PC-9 (cell line): ENCODE data around the gene AHCYL2. TPM values are rescaled to one million over a fixed set of nuclear protein-coding genes. Genes with fewer than 3 reads are reported as not detected.
A peak's percentile ranks its signal among the peaks of the same experiment; 100 is the strongest.

Experiments
- BruUV-seq: library from RNA; stranded (reverse); fragments of 400-500 nt; replicated peaks from 2 replicates; lab custom pipeline; 2021; lab: Mats Ljungman, UMichigan
- CTCF ChIA-PET: fragments of 300-600 bp; sonication (Branson Sonifier 250); formaldehyde crosslinking; loops from one replicate; lab custom pipeline; 2022; ENCODE audit warnings: antibody characterized with exemption; lab: Charles Lee
- POLR2A ChIA-PET: fragments of 300-600 bp; sonication (Branson Sonifier 250); formaldehyde crosslinking; loops from one replicate; lab custom pipeline; 2022; ENCODE audit warnings: antibody characterized with exemption; ENCODE audit not compliant: unreplicated experiment; lab: Charles Lee
- DNase-seq, 2 experiments: peaks; one replicate each; pipeline versions ENCODE4 v3.0.0 to v3.0.0-alpha.2; 2015 to 2022; ENCODE audit warnings: mixed read lengths in 1 of 2
- H2AFZ ChIP-seq: fragments of 200-600 bp; sonication (generic); 2 replicates; pipeline ENCODE4 v1.8.1; 2017; ENCODE audit warnings: antibody characterized with exemption
- H3F3A ChIP-seq: fragments of 200-600 bp; sonication (generic); 2 replicates; pipeline ENCODE4 v1.8.1; 2017; ENCODE audit warnings: antibody characterized with exemption, mild to moderate bottlenecking, low read depth; ENCODE audit not compliant: insufficient read depth
- H3K27ac ChIP-seq: fragments of 200-600 bp; sonication (generic); 2 replicates; pipeline ENCODE4 v1.6.1; 2016; ENCODE audit warnings: mixed run types
- H3K27me3 ChIP-seq: fragments of 200-600 bp; sonication (generic); 2 replicates; pipeline ENCODE4 v1.6.1; 2016; ENCODE audit warnings: low read depth, mixed run types; ENCODE audit not compliant: insufficient read depth
- H3K36me3 ChIP-seq: fragments of 200-600 bp; sonication (generic); 2 replicates; pipeline ENCODE4 v1.6.1; 2016; ENCODE audit warnings: low read depth, mixed run types
- H3K4me1 ChIP-seq: fragments of 200-600 bp; sonication (generic); replicated peaks from 2 replicates; pipeline ENCODE4 v1.6.1; 2016; ENCODE audit warnings: mixed run types; ENCODE audit not compliant: insufficient read depth
- H3K4me2 ChIP-seq: fragments of 200-600 bp; sonication (generic); 2 replicates; pipeline ENCODE4 v1.6.1; 2017; ENCODE audit warnings: mixed run types
- H3K4me3 ChIP-seq: fragments of 200-600 bp; sonication (generic); 2 replicates; pipeline ENCODE4 v1.6.1; 2016; ENCODE audit warnings: mixed run types
- H3K79me2 ChIP-seq: fragments of 200-600 bp; sonication (generic); 2 replicates; pipeline ENCODE4 v1.6.1; 2017; ENCODE audit warnings: low read depth, mixed run types
- H3K9me2 ChIP-seq: fragments of 200-600 bp; sonication (generic); 2 replicates; pipeline ENCODE4 v1.8.1; 2017; ENCODE audit warnings: mild to moderate bottlenecking; ENCODE audit not compliant: insufficient read depth
- H3K9me3 ChIP-seq: fragments of 200-600 bp; sonication (generic); 2 replicates; pipeline ENCODE4 v1.8.1; 2016; ENCODE audit warnings: low read depth; ENCODE audit not compliant: insufficient read depth
- H4K20me1 ChIP-seq: fragments of 200-600 bp; sonication (generic); 2 replicates; pipeline ENCODE4 v1.8.1; 2017; ENCODE audit not compliant: insufficient read depth
- EZH2 ChIP-seq: fragments of 200-600 bp; sonication (generic); IDR thresholded peaks from 2 replicates; pipeline ENCODE4 v1.8.0; 2017; ENCODE audit warnings: antibody characterized with exemption, low read depth
- intact Hi-C: fragments of 100-400 bp; cut with micrococcal nuclease; formaldehyde crosslinking; loops from one replicate; pipeline ENCODE4 v1.10.0; 2022; ENCODE audit not compliant: unreplicated experiment
- total RNA-seq: library from RNA; stranded (reverse); gene quantifications from 2 replicates; pipeline ENCODE4 v1.2.3, GENCODE V29; 2021
- TF ChIP-seq, protein P1 (sequence below): fragments of 200-600 bp; sonication (generic); conservative IDR thresholded peaks from 2 replicates; pipeline ENCODE4 v1.6.1; 2017; ENCODE audit warnings: mixed run types, antibody characterized with exemption, mild to moderate bottlenecking, moderate library complexity

AHCYL2 gene
- total RNA-seq, 1 experiment from 2014 or later = 15.7 TPM

- TF ChIP-seq EZH2 = no peak
- TF ChIP-seq, protein P1, sequence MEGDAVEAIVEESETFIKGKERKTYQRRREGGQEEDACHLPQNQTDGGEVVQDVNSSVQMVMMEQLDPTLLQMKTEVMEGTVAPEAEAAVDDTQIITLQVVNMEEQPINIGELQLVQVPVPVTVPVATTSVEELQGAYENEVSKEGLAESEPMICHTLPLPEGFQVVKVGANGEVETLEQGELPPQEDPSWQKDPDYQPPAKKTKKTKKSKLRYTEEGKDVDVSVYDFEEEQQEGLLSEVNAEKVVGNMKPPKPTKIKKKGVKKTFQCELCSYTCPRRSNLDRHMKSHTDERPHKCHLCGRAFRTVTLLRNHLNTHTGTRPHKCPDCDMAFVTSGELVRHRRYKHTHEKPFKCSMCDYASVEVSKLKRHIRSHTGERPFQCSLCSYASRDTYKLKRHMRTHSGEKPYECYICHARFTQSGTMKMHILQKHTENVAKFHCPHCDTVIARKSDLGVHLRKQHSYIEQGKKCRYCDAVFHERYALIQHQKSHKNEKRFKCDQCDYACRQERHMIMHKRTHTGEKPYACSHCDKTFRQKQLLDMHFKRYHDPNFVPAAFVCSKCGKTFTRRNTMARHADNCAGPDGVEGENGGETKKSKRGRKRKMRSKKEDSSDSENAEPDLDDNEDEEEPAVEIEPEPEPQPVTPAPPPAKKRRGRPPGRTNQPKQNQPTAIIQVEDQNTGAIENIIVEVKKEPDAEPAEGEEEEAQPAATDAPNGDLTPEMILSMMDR = no peak
- intact Hi-C loops = no loop called here
These were observed 239.4 kb downstream of the AHCYL2 start for GRCh38 chr7:129464194-129464593.

DNA sequence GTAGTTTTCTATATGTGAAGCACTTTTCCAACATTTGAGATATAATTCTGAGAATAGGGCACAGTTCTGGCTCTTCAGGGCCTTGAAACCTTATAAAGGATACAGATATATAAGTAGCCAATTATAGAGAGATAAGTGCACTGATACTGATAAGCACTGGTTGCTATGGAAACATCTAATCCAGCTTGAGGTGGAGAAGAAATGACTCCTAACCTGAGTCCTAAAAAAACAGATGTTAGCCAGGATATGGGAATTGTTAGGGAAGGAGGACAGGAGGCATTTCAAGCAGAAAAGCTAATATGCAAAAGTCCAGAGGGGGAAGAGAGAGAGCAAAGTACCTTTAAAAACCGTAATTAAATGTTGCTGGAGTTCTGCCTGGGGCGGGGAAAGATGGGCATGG lies 240.2 kb downstream of the AHCYL2 start:
- CTCF ChIA-PET = interaction anchor here (0.6 to 0.7 kb wide), 3 partner anchors 109 to 727 kb away, joined by 3 to 17 read pairs (median 15); no protein-coding TSS in a partner anchor
- Histone ChIP-seq H3K27me3 (no peaks in the 10 kb centered on the region), H3K9me3 (no peaks in the 10 kb centered on the region), H3K9me2 (peaks cover 2% of the 10 kb centered on the region; the same call in 1 of the 2 replicates), H3K4me2 (no peak overlapping the region), H4K20me1 (no peaks in the 10 kb centered on the region), H3K4me3 (no peak overlapping the region), H3K27ac (no peak overlapping the region), H3K36me3 (peaks cover 44% of the 10 kb centered on the region), H3K4me1 (peaks cover 26% of the 10 kb centered on the region), H2AFZ (no peak overlapping the region), H3K79me2 (no peaks in the 10 kb centered on the region), H3F3A (peaks cover 18% of the 10 kb centered on the region)
- no peak for DNase-seq
- POLR2A ChIA-PET = interaction anchor here (0.6 kb wide), 1 partner anchor 39 kb away, joined by 4 read pairs; no protein-coding TSS in a partner anchor
- TF ChIP-seq, protein P1 = no peak
- no peak for TF ChIP-seq EZH2
- intact Hi-C loops = no loop called here
- BruUV-seq = no TSS peak

More at GRCh38 chr7:129464194-129464593, 239.4 kb downstream of the AHCYL2 start:
- no peak overlapping the region for H3K4me3 ChIP-seq
- H2AFZ ChIP-seq = no peak overlapping the region
- H3K27ac ChIP-seq = no peak overlapping the region
- ChIA-PET CTCF (interaction anchor here (0.6 to 0.7 kb wide), 3 partner anchors 110 to 726 kb away, joined by 3 to 17 read pairs (median 15); no protein-coding TSS in a partner anchor), POLR2A (no interaction called here)
- H3K4me1 ChIP-seq = peaks cover 25% of the 10 kb centered on the region
- H3K9me3 ChIP-seq = no peaks in the 10 kb centered on the region
- DNase-seq = no peak
- H3K27me3 ChIP-seq = no peaks in the 10 kb centered on the region
- H4K20me1 ChIP-seq = no peaks in the 10 kb centered on the region
- peaks cover 18% of the 10 kb centered on the region for H3F3A ChIP-seq
- peaks cover 6% of the 10 kb centered on the region; the same call in 1 of the 2 replicates for H3K9me2 ChIP-seq
- H3K36me3 ChIP-seq = peaks cover 51% of the 10 kb centered on the region
- BruUV-seq = no TSS peak
- H3K79me2 ChIP-seq = no peaks in the 10 kb centered on the region
- H3K4me2 ChIP-seq = no peak overlapping the region

- Histone ChIP-seq H3K4me1 (peaks cover 38% of the 10 kb centered on the region), H4K20me1 (no peaks in the 10 kb centered on the region), H3K36me3 (peaks cover 46% of the 10 kb centered on the region), H2AFZ (no peak overlapping the region), H3K4me2 (no peak overlapping the region), H3K27ac (peak overlapping the region; percentile 80), H3F3A (peaks cover 29% of the 10 kb centered on the region), H3K79me2 (no peaks in the 10 kb centered on the region), H3K27me3 (no peaks in the 10 kb centered on the region), H3K4me3 (no peak overlapping the region), H3K9me2 (no peaks in the 10 kb centered on the region), H3K9me3 (no peaks in the 10 kb centered on the region)
- no peak for DNase-seq
- intact Hi-C loops = no loop called here
- POLR2A ChIA-PET = no interaction called here
- BruUV-seq = no TSS peak
- no peak for TF ChIP-seq EZH2
- TF ChIP-seq, protein P1 = no peak
- CTCF ChIA-PET = interaction anchor here (0.5 kb wide), 1 partner anchor 170 kb away, joined by 4 read pairs; no protein-coding TSS in a partner anchor
These were observed 242.0 kb downstream of the AHCYL2 start for GRCh38 chr7:129466796-129467195.
